ENCODE data around the gene AIFM3.

The AIFM3 gene

DNA sequence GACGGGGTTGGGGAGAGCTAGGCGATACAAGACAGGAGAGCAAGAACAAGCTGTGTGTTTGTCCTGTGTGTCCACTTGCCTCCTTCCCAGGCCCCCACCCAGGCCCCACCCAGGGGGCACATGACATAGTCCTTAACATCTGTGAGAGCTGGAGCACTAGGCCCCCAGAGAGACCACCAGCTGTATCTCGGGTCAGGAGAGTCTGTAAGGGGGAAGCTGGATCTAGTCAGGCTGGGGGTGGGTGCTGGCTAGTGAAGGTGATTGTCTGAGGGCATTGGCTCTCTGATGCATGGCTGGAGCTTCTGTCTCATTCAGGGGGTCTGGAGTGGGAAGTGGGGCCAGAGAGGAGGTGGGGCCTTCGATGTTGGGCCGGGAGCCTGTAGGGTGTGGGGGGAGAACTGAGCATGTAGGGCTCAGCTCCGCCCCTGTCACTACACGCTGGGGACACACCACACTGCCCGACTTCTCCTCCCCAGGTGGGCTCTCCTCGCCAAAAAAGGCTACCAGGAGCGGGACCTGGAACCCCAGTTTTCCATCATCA, 48.5 kb downstream of the AIFM3 start:
- H3K4me3 ChIP-seq (ENCODE audit: low read depth, low read length): no peak overlapping the region

GRCh38 chr22:21016644-21017420, 49.8 kb downstream of the AIFM3 start:
- Histone ChIP-seq H3K36me3 (ENCODE audit: control insufficient read depth, insufficient read depth, low read length) (no peaks in the 10 kb centered on the region), H3K9ac (ENCODE audit: low read depth, low read length) (no peak overlapping the region), H3K27ac (ENCODE audit: low read depth, low read length) (no peak overlapping the region), H3K27me3 (ENCODE audit: control insufficient read depth, insufficient read depth, low read length) (peaks cover 12% of the 10 kb centered on the region), H3K4me1 (ENCODE audit: control insufficient read depth, insufficient read depth, low read length) (peaks cover 9% of the 10 kb centered on the region), H3K9me3 (ENCODE audit: control insufficient read depth, insufficient read depth, low read length) (no peaks in the 10 kb centered on the region), H3K4me3 (ENCODE audit: low read depth, low read length) (no peak overlapping the region)

More for the DNA sequence above, 48.5 kb downstream of the AIFM3 start:
- Histone ChIP-seq H3K9me3 (ENCODE audit: control insufficient read depth, insufficient read depth, low read length) (no peaks in the 10 kb centered on the region), H3K4me1 (ENCODE audit: control insufficient read depth, insufficient read depth, low read length) (peaks cover 12% of the 10 kb centered on the region), H3K9ac (ENCODE audit: low read depth, low read length) (no peak overlapping the region), H3K27me3 (ENCODE audit: control insufficient read depth, insufficient read depth, low read length) (peaks cover 12% of the 10 kb centered on the region), H3K27ac (ENCODE audit: low read depth, low read length) (no peak overlapping the region), H3K36me3 (ENCODE audit: control insufficient read depth, insufficient read depth, low read length) (no peaks in the 10 kb centered on the region)

DNA sequence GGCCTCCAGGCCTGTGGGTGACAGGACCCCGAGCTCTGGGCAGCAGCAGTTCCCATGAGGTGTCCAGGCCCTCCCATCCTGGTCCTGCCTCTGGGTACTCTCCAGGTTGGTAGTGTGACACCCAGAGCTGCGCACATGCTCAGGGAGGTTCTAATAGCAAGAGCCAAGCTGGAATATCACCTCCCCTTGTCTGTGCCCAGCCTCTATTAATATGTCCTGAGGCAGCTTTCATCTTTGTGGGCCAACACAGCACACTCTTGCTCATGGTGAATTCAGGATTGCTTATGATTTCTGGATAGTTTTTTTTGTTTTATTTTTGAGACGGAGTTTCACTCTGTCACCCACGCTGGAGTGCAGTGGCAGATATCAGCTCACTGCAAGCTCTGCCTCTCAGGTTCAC, 51.3 kb downstream of the AIFM3 start:
- no peak overlapping the region for H3K27ac ChIP-seq (ENCODE audit: low read depth, low read length)
- peaks cover 8% of the 10 kb centered on the region for H3K27me3 ChIP-seq (ENCODE audit: control insufficient read depth, insufficient read depth, low read length)
- H3K9me3 ChIP-seq (ENCODE audit: control insufficient read depth, insufficient read depth, low read length): no peaks in the 10 kb centered on the region
- H3K4me1 ChIP-seq (ENCODE audit: control insufficient read depth, insufficient read depth, low read length): peaks cover 9% of the 10 kb centered on the region
- no peaks in the 10 kb centered on the region for H3K36me3 ChIP-seq (ENCODE audit: control insufficient read depth, insufficient read depth, low read length)
- H3K4me3 ChIP-seq (ENCODE audit: low read depth, low read length): no peak overlapping the region
- no peak overlapping the region for H3K9ac ChIP-seq (ENCODE audit: low read depth, low read length)

DNA sequence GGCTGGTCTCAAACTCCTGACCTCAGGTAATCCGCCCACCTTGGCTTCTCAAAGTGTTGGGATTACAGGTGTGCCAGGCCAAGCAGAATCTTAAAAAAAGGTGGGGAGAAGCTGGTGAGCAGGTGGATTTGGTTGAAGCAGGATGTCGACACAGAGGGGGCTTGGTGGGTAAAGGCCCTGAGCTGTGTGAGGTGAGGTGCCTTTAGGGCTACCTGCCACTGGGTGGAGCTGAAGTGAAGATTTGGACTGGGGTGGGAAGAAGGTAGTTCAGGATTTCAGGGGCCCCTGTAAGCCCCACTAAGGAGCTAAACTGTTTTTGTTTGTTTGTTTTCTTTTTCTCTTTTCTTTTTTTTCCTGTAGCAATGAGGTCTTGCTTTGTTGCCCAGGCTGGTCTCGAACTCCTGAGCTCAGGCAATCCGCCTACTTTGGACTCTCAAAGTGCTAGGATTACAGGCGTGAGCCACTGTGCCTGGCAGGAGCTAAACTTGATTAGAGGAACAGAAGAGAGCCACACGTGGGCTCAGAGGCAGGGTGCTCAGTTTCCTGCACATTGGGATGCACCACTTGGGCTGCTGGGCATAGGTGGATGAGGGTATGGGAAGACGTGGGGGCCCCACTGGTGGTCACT, 53.9 kb downstream of the AIFM3 start:
- Histone ChIP-seq H3K9me3 (ENCODE audit: control insufficient read depth, insufficient read depth, low read length) (no peaks in the 10 kb centered on the region), H3K9ac (ENCODE audit: low read depth, low read length) (no peak overlapping the region), H3K36me3 (ENCODE audit: control insufficient read depth, insufficient read depth, low read length) (no peaks in the 10 kb centered on the region), H3K27ac (ENCODE audit: low read depth, low read length) (no peak overlapping the region), H3K4me3 (ENCODE audit: low read depth, low read length) (no peak overlapping the region), H3K4me1 (ENCODE audit: control insufficient read depth, insufficient read depth, low read length) (no peaks in the 10 kb centered on the region), H3K27me3 (ENCODE audit: control insufficient read depth, insufficient read depth, low read length) (no peaks in the 10 kb centered on the region)

- Histone ChIP-seq H3K4me3 (ENCODE audit: low read depth, low read length) (no peak overlapping the region), H3K9ac (ENCODE audit: low read depth, low read length) (no peak overlapping the region), H3K9me3 (ENCODE audit: control insufficient read depth, insufficient read depth, low read length) (no peaks in the 10 kb centered on the region), H3K4me1 (ENCODE audit: control insufficient read depth, insufficient read depth, low read length) (no peaks in the 10 kb centered on the region), H3K27me3 (ENCODE audit: control insufficient read depth, insufficient read depth, low read length) (no peaks in the 10 kb centered on the region), H3K27ac (ENCODE audit: low read depth, low read length) (no peak overlapping the region), H3K36me3 (ENCODE audit: control insufficient read depth, insufficient read depth, low read length) (no peaks in the 10 kb centered on the region)
These were observed 55.5 kb downstream of the AIFM3 start for GRCh38 chr22:21022507-21022906.

DNA sequence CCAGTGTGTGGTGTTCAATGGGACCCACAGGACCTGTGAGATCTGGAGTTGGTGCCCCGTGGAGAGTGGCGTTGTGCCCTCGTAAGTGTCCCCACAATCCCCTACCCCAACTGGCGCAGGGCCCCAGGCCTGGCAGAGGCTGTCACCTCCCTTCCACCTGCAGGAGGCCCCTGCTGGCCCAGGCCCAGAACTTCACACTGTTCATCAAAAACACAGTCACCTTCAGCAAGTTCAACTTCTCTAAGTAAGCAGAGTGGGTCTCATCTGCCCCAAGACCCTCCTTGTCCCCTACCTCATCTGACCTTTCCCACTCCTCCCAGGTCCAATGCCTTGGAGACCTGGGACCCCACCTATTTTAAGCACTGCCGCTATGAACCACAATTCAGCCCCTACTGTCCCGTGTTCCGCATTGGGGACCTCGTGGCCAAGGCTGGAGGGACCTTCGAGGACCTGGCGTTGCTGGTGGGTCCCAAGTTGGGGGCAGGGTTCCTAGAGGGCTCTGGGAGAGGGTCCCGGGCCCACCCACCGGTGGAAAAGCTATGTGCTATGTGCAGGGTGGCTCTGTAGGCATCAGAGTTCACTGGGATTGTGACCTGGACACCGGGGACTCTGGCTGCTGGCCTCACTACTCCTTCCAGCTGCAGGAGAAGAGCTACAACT, 56.0 kb downstream of the AIFM3 start:
- Histone ChIP-seq H3K9me3 (ENCODE audit: control insufficient read depth, insufficient read depth, low read length) (no peaks in the 10 kb centered on the region), H3K36me3 (ENCODE audit: control insufficient read depth, insufficient read depth, low read length) (no peaks in the 10 kb centered on the region), H3K4me3 (ENCODE audit: low read depth, low read length) (no peak overlapping the region), H3K27me3 (ENCODE audit: control insufficient read depth, insufficient read depth, low read length) (no peaks in the 10 kb centered on the region), H3K27ac (ENCODE audit: low read depth, low read length) (no peak overlapping the region), H3K4me1 (ENCODE audit: control insufficient read depth, insufficient read depth, low read length) (no peaks in the 10 kb centered on the region), H3K9ac (ENCODE audit: low read depth, low read length) (no peak overlapping the region)

GRCh38 chr22:21025266-21025665, 58.2 kb downstream of the AIFM3 start:
- no peaks in the 10 kb centered on the region for H3K36me3 ChIP-seq (ENCODE audit: control insufficient read depth, insufficient read depth, low read length)
- H3K4me3 ChIP-seq (ENCODE audit: low read depth, low read length): no peak overlapping the region
- no peaks in the 10 kb centered on the region for H3K9me3 ChIP-seq (ENCODE audit: control insufficient read depth, insufficient read depth, low read length)
- no peaks in the 10 kb centered on the region for H3K4me1 ChIP-seq (ENCODE audit: control insufficient read depth, insufficient read depth, low read length)
- no peaks in the 10 kb centered on the region for H3K27me3 ChIP-seq (ENCODE audit: control insufficient read depth, insufficient read depth, low read length)
- no peak overlapping the region for H3K27ac ChIP-seq (ENCODE audit: low read depth, low read length)
- no peak overlapping the region for H3K9ac ChIP-seq (ENCODE audit: low read depth, low read length)

DNA sequence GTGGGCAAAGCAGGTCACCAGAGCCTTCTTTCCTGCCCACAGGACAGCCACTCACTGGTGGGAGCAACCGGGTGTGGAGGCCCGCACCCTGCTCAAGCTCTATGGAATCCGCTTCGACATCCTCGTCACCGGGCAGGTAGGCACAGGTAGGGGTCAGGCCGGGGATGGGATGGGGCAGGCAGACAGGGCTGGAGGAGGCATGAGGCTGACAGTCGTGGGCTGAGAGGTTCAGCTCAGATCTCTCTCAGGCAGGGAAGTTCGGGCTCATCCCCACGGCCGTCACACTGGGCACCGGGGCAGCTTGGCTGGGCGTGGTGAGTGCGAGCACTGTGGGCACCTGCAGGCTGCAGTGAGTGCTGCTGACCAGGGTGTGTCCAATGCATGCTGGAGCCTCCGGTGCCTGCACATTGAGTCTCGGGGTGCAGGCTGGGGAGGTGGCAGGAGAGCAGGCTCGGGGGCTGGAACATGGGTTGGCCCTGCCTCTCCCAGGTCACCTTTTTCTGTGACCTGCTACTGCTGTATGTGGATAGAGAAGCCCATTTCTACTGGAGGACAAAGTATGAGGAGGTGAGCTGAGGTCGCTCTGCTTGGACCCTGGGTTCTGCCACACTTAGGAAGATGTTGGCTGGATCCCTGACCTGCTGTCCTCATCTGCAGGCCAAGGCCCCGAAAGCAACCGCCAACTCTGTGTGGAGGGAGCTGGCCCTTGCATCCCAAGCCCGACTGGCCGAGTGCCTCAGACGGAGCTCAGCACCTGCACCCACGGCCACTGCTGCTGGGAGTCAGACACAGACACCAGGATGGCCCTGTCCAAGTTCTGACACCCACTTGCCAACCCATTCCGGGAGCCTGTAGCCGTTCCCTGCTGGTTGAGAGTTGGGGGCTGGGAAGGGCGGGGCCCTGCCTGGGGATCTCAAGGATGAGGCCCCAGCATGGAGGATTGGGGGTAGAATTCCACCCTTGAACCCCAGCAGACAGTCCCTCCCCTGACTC, 59.0 kb downstream of the AIFM3 start:
- H3K4me1 ChIP-seq (ENCODE audit: control insufficient read depth, insufficient read depth, low read length): no peaks in the 10 kb centered on the region
- no peak overlapping the region for H3K27ac ChIP-seq (ENCODE audit: low read depth, low read length)
- H3K9me3 ChIP-seq (ENCODE audit: control insufficient read depth, insufficient read depth, low read length): no peaks in the 10 kb centered on the region
- H3K27me3 ChIP-seq (ENCODE audit: control insufficient read depth, insufficient read depth, low read length): peaks cover 6% of the 10 kb centered on the region
- no peak overlapping the region for H3K4me3 ChIP-seq (ENCODE audit: low read depth, low read length)
- no peaks in the 10 kb centered on the region for H3K36me3 ChIP-seq (ENCODE audit: control insufficient read depth, insufficient read depth, low read length)
- H3K9ac ChIP-seq (ENCODE audit: low read depth, low read length): no peak overlapping the region

GRCh38 chr22:21026783-21027692, 60.0 kb downstream of the AIFM3 start:
- H3K9me3 ChIP-seq (ENCODE audit: control insufficient read depth, insufficient read depth, low read length): no peaks in the 10 kb centered on the region
- peaks cover 16% of the 10 kb centered on the region for H3K27me3 ChIP-seq (ENCODE audit: control insufficient read depth, insufficient read depth, low read length)
- H3K4me3 ChIP-seq (ENCODE audit: low read depth, low read length): no peak overlapping the region
- no peaks in the 10 kb centered on the region for H3K4me1 ChIP-seq (ENCODE audit: control insufficient read depth, insufficient read depth, low read length)
- no peak overlapping the region for H3K27ac ChIP-seq (ENCODE audit: low read depth, low read length)
- H3K36me3 ChIP-seq (ENCODE audit: control insufficient read depth, insufficient read depth, low read length): no peaks in the 10 kb centered on the region
- H3K9ac ChIP-seq (ENCODE audit: low read depth, low read length): no peak overlapping the region

All from HUES48 (cell line).